WTC11 (cell line): Measurements from ENCODE around the gene NCSTN. TPM values are rescaled to one million over a fixed set of nuclear protein-coding genes. Genes with fewer than 3 reads are reported as not detected.

Experiments
- ATAC-seq: fragments of 200-7000 bp; cut with Tn5 transposase; 2 replicates; pipeline ENCODE4 v1.10.0; 2021; ENCODE audit warnings: mild to moderate bottlenecking, moderate library complexity
- CTCF ChIA-PET: fragments of 300-600 bp; sonication (Branson Sonifier 250); formaldehyde crosslinking; loops from one replicate; lab custom pipeline; 2021; ENCODE audit warnings: antibody characterized with exemption; lab: Charles Lee
- POLR2A ChIA-PET: fragments of 350-600 bp; sonication (Branson Sonifier 250); formaldehyde crosslinking; loops from one replicate; lab custom pipeline; 2021; ENCODE audit warnings: antibody characterized with exemption; lab: Charles Lee
- DNase-seq: peaks from one replicate; pipeline ENCODE4 v3.0.0; 2021; ENCODE audit warnings: low spot score
- H3K27ac Mint-ChIP-seq: 2 replicates; pipeline ENCODE4 v1.8.0; 2021; ENCODE audit warnings: mixed read lengths
- H3K27me3 Mint-ChIP-seq: 2 replicates; pipeline ENCODE4 v1.8.0; 2021; ENCODE audit warnings: low read depth, mild to moderate bottlenecking, moderate library complexity, mixed read lengths
- H3K36me3 Mint-ChIP-seq: 2 replicates; pipeline ENCODE4 v1.8.0; 2021; ENCODE audit warnings: mixed read lengths
- H3K4me1 Mint-ChIP-seq: 2 replicates; pipeline ENCODE4 v1.8.0; 2022; ENCODE audit warnings: mixed read lengths
- H3K4me3 Mint-ChIP-seq: 2 replicates; pipeline ENCODE4 v1.8.0; 2021; ENCODE audit warnings: mild to moderate bottlenecking, moderate library complexity, mixed read lengths
- H3K9me3 Mint-ChIP-seq: 2 replicates; pipeline ENCODE4 v1.8.0; 2021; ENCODE audit warnings: mixed read lengths
- CREM ChIP-seq: sonication (generic); formaldehyde crosslinking; IDR thresholded peaks from 2 replicates; pipeline ENCODE4 v1.8.1; 2022; ENCODE audit warnings: mild to moderate bottlenecking, missing genetic modification reagents, moderate library complexity
- ETV6 ChIP-seq: sonication (generic); formaldehyde crosslinking; IDR thresholded peaks from 2 replicates; pipeline ENCODE4 v1.8.1; 2022; ENCODE audit warnings: mild to moderate bottlenecking, missing genetic modification reagents
- FOXP1 ChIP-seq: sonication (generic); formaldehyde crosslinking; IDR thresholded peaks from 2 replicates; pipeline ENCODE4 v1.8.0; 2022; ENCODE audit warnings: missing genetic modification reagents, mild to moderate bottlenecking, moderate library complexity, borderline replicate concordance
- GABPB1 ChIP-seq: sonication (generic); formaldehyde crosslinking; IDR thresholded peaks from 2 replicates; pipeline ENCODE4 v1.8.1; 2023; ENCODE audit warnings: mild to moderate bottlenecking, missing genetic modification reagents
- GTF2I ChIP-seq: fragments of 250-450 bp; sonication (Bioruptor Pico); conservative IDR thresholded peaks from 2 replicates; pipeline ENCODE4 v1.4.0; 2021; ENCODE audit warnings: mild to moderate bottlenecking
- HMGA2 ChIP-seq: fragments of 250-450 bp; sonication (Bioruptor Pico); IDR thresholded peaks from 2 replicates; pipeline ENCODE4 v1.4.0; 2021; ENCODE audit warnings: mild to moderate bottlenecking, moderate library complexity
- IRF2 ChIP-seq: sonication (generic); formaldehyde crosslinking; IDR thresholded peaks from 2 replicates; pipeline ENCODE4 v1.8.0; 2022; ENCODE audit warnings: low read depth, missing genetic modification reagents, borderline replicate concordance
- KAT7 ChIP-seq: sonication (generic); formaldehyde crosslinking; IDR thresholded peaks from 2 replicates; pipeline ENCODE4 v1.8.1; 2023; ENCODE audit warnings: missing genetic modification reagents, mild to moderate bottlenecking, borderline replicate concordance
- MYBL2 ChIP-seq: sonication (generic); formaldehyde crosslinking; IDR thresholded peaks from 2 replicates; pipeline ENCODE4 v1.8.1; 2023; ENCODE audit warnings: mild to moderate bottlenecking, moderate library complexity, missing genetic modification reagents
- NFE2L1 ChIP-seq: sonication (generic); formaldehyde crosslinking; IDR thresholded peaks from 2 replicates; pipeline ENCODE4 v1.8.1; 2023; ENCODE audit warnings: missing genetic modification reagents
- NFYB ChIP-seq: sonication (generic); formaldehyde crosslinking; conservative IDR thresholded peaks from 2 replicates; pipeline ENCODE4 v1.8.0; 2022; ENCODE audit warnings: low read depth, missing genetic modification reagents
- NR2C2 ChIP-seq: sonication (generic); formaldehyde crosslinking; IDR thresholded peaks from 2 replicates; pipeline ENCODE4 v1.8.0; 2022; ENCODE audit warnings: mild to moderate bottlenecking, missing genetic modification reagents
- OVOL2 ChIP-seq: fragments of 250-450 bp; sonication (Bioruptor Pico); IDR thresholded peaks from 2 replicates; pipeline ENCODE4 v1.9.0; 2021; ENCODE audit warnings: mild to moderate bottlenecking, borderline replicate concordance
- SP1 ChIP-seq: sonication (generic); formaldehyde crosslinking; conservative IDR thresholded peaks from 2 replicates; pipeline ENCODE4 v1.8.1; 2022; ENCODE audit warnings: missing genetic modification reagents
- TCF7 ChIP-seq: sonication (generic); formaldehyde crosslinking; IDR thresholded peaks from 2 replicates; pipeline ENCODE4 v1.8.0; 2022; ENCODE audit warnings: mild to moderate bottlenecking, low read depth, missing genetic modification reagents, moderate library complexity
- ZBTB21 ChIP-seq: sonication (generic); formaldehyde crosslinking; IDR thresholded peaks from 2 replicates; pipeline ENCODE4 v1.8.1; 2023; ENCODE audit warnings: mild to moderate bottlenecking, missing genetic modification reagents, borderline replicate concordance
- ZNF219 ChIP-seq: sonication (generic); formaldehyde crosslinking; IDR thresholded peaks from 2 replicates; pipeline ENCODE4 v1.8.0; 2023; ENCODE audit warnings: missing genetic modification reagents, mild to moderate bottlenecking, borderline replicate concordance
- ZNF423 ChIP-seq: fragments of 250-450 bp; sonication (Bioruptor Pico); IDR thresholded peaks from 2 replicates; pipeline ENCODE4 v2.1.2; 2022; ENCODE audit warnings: mild to moderate bottlenecking, moderate library complexity
- total RNA-seq: library from RNA; stranded (reverse); gene quantifications from 3 replicates; pipeline ENCODE4 v1.2.3, GENCODE V29; 2021
- TF ChIP-seq, protein P1 (sequence below): sonication (generic); formaldehyde crosslinking; conservative IDR thresholded peaks from 2 replicates; pipeline ENCODE4 v1.8.1; 2023; ENCODE audit warnings: mild to moderate bottlenecking, low read depth, missing genetic modification reagents, moderate library complexity
- TF ChIP-seq, protein P2 (sequence below): sonication (generic); formaldehyde crosslinking; IDR thresholded peaks from 2 replicates; pipeline ENCODE4 v1.8.1; 2023; ENCODE audit warnings: mild to moderate bottlenecking, moderate library complexity, missing genetic modification reagents
- TF ChIP-seq, protein P3 (sequence below): sonication (generic); formaldehyde crosslinking; IDR thresholded peaks from 2 replicates; pipeline ENCODE4 v1.8.0; 2022; ENCODE audit warnings: mild to moderate bottlenecking, missing genetic modification reagents
- TF ChIP-seq, protein P4 (sequence below): sonication (generic); formaldehyde crosslinking; IDR thresholded peaks from 2 replicates; pipeline ENCODE4 v1.8.1; 2023; ENCODE audit warnings: mild to moderate bottlenecking, missing genetic modification reagents
- TF ChIP-seq, protein P5 (sequence below): fragments of 250-450 bp; sonication (Bioruptor Pico); IDR thresholded peaks from 2 replicates; pipeline ENCODE4 v1.9.0; 2021; ENCODE audit warnings: mild to moderate bottlenecking, borderline replicate concordance

Gene NCSTN
- total RNA-seq, 1 experiment from 2014 or later = 72.7 TPM

DNA sequence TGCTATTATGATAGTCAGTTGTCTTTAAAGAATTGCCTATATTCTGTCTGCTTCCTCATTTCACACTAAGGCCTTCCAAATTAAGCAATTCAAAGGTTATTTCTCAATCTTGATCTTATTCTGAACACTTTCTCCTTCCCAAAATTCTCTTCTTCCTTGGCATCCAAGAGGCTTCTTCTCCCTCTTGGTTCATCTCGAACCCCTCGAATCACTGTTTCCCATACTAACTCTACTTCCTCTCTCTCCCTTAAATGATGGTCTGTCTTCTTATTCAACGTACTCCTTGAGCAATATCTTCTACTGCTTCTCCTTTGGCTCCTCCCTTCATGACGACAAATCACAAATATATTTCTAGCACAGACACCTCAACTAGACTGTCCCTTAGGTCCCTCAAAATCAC, 4.6 kb upstream of the NCSTN start:
- H3K36me3 Mint-ChIP-seq = peaks cover 46% of the 10 kb centered on the region
- no peak for ATAC-seq
- H3K9me3 Mint-ChIP-seq = no peaks in the 10 kb centered on the region
- H3K27ac Mint-ChIP-seq = no peak overlapping the region
- CTCF ChIA-PET = interaction anchor here (1.1 kb wide), 1 partner anchor 37 kb away, joined by 3 read pairs; no protein-coding TSS in a partner anchor
- H3K4me1 Mint-ChIP-seq = peaks cover 18% of the 10 kb centered on the region
- TF ChIP-seq NR2C2 = no peak
- TF ChIP-seq, protein P1, sequence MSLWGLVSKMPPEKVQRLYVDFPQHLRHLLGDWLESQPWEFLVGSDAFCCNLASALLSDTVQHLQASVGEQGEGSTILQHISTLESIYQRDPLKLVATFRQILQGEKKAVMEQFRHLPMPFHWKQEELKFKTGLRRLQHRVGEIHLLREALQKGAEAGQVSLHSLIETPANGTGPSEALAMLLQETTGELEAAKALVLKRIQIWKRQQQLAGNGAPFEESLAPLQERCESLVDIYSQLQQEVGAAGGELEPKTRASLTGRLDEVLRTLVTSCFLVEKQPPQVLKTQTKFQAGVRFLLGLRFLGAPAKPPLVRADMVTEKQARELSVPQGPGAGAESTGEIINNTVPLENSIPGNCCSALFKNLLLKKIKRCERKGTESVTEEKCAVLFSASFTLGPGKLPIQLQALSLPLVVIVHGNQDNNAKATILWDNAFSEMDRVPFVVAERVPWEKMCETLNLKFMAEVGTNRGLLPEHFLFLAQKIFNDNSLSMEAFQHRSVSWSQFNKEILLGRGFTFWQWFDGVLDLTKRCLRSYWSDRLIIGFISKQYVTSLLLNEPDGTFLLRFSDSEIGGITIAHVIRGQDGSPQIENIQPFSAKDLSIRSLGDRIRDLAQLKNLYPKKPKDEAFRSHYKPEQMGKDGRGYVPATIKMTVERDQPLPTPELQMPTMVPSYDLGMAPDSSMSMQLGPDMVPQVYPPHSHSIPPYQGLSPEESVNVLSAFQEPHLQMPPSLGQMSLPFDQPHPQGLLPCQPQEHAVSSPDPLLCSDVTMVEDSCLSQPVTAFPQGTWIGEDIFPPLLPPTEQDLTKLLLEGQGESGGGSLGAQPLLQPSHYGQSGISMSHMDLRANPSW (CRISPR knock-in tag) = no peak
- TF ChIP-seq ZNF423 (CRISPR knock-in tag) = no peak
- no peak for TF ChIP-seq NFE2L1 (CRISPR knock-in tag)
- TF ChIP-seq FOXP1 (CRISPR knock-in tag) = no peak
- no peak for TF ChIP-seq GTF2I (CRISPR knock-in tag)
- TF ChIP-seq HMGA2 (CRISPR knock-in tag) = no peak
- no peak for TF ChIP-seq ETV6 (CRISPR knock-in tag)
- TF ChIP-seq IRF2 (CRISPR knock-in tag) = no peak
- no peak for TF ChIP-seq ZBTB21 (CRISPR knock-in tag)
- TF ChIP-seq, all 79 proteins: peak for 0
- POLR2A ChIA-PET = no interaction called here
- no peak overlapping the region for H3K4me3 Mint-ChIP-seq
- no peaks in the 10 kb centered on the region for H3K27me3 Mint-ChIP-seq
- DNase-seq = no peak

DNA sequence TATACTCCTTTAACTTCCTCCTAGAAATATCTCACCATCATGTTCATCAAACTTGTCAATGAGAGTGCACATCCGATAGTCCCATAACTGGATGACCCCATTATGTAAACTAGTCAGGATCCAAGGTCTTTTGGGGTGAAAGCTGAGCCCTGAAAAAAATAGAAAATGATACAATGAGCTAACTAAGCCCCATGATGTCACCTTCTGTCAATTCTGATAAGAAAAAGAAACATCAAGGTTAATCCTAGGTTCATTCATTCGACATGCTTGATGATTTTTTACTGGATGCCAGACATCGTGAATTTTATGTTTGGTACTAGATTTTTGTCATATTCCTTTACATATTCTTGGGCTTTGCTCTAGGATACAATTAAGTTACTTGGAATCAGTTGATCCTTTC, 3.0 kb upstream of the NCSTN start:
- Mint-ChIP-seq H3K36me3 (peaks cover 42% of the 10 kb centered on the region), H3K27ac (no peak overlapping the region), H3K4me3 (no peak overlapping the region), H3K9me3 (no peaks in the 10 kb centered on the region), H3K4me1 (peaks cover 26% of the 10 kb centered on the region), H3K27me3 (no peaks in the 10 kb centered on the region)
- no peak for TF ChIP-seq FOXP1 (CRISPR knock-in tag)
- TF ChIP-seq KAT7 (CRISPR knock-in tag) = no peak
- TF ChIP-seq, protein P2, sequence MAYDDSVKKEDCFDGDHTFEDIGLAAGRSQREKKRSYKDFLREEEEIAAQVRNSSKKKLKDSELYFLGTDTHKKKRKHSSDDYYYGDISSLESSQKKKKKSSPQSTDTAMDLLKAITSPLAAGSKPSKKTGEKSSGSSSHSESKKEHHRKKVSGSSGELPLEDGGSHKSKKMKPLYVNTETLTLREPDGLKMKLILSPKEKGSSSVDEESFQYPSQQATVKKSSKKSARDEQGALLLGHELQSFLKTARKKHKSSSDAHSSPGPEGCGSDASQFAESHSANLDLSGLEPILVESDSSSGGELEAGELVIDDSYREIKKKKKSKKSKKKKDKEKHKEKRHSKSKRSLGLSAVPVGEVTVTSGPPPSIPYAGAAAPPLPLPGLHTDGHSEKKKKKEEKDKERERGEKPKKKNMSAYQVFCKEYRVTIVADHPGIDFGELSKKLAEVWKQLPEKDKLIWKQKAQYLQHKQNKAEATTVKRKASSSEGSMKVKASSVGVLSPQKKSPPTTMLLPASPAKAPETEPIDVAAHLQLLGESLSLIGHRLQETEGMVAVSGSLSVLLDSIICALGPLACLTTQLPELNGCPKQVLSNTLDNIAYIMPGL (CRISPR knock-in tag) = no peak
- TF ChIP-seq IRF2 (CRISPR knock-in tag) = no peak
- TF ChIP-seq MYBL2 (CRISPR knock-in tag) = no peak
- no peak for TF ChIP-seq CREM (CRISPR knock-in tag)
- TF ChIP-seq GABPB1 (CRISPR knock-in tag) = no peak
- no peak for TF ChIP-seq OVOL2 (CRISPR knock-in tag)
- TF ChIP-seq ZNF219 = no peak
- TF ChIP-seq, protein P3, sequence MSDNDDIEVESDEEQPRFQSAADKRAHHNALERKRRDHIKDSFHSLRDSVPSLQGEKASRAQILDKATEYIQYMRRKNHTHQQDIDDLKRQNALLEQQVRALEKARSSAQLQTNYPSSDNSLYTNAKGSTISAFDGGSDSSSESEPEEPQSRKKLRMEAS = no peak
- TF ChIP-seq, protein P4, sequence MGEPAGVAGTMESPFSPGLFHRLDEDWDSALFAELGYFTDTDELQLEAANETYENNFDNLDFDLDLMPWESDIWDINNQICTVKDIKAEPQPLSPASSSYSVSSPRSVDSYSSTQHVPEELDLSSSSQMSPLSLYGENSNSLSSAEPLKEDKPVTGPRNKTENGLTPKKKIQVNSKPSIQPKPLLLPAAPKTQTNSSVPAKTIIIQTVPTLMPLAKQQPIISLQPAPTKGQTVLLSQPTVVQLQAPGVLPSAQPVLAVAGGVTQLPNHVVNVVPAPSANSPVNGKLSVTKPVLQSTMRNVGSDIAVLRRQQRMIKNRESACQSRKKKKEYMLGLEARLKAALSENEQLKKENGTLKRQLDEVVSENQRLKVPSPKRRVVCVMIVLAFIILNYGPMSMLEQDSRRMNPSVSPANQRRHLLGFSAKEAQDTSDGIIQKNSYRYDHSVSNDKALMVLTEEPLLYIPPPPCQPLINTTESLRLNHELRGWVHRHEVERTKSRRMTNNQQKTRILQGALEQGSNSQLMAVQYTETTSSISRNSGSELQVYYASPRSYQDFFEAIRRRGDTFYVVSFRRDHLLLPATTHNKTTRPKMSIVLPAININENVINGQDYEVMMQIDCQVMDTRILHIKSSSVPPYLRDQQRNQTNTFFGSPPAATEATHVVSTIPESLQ (CRISPR knock-in tag) = no peak
- no peak for TF ChIP-seq SP1
- TF ChIP-seq NFYB (CRISPR knock-in tag) = no peak
- TF ChIP-seq, protein P5, sequence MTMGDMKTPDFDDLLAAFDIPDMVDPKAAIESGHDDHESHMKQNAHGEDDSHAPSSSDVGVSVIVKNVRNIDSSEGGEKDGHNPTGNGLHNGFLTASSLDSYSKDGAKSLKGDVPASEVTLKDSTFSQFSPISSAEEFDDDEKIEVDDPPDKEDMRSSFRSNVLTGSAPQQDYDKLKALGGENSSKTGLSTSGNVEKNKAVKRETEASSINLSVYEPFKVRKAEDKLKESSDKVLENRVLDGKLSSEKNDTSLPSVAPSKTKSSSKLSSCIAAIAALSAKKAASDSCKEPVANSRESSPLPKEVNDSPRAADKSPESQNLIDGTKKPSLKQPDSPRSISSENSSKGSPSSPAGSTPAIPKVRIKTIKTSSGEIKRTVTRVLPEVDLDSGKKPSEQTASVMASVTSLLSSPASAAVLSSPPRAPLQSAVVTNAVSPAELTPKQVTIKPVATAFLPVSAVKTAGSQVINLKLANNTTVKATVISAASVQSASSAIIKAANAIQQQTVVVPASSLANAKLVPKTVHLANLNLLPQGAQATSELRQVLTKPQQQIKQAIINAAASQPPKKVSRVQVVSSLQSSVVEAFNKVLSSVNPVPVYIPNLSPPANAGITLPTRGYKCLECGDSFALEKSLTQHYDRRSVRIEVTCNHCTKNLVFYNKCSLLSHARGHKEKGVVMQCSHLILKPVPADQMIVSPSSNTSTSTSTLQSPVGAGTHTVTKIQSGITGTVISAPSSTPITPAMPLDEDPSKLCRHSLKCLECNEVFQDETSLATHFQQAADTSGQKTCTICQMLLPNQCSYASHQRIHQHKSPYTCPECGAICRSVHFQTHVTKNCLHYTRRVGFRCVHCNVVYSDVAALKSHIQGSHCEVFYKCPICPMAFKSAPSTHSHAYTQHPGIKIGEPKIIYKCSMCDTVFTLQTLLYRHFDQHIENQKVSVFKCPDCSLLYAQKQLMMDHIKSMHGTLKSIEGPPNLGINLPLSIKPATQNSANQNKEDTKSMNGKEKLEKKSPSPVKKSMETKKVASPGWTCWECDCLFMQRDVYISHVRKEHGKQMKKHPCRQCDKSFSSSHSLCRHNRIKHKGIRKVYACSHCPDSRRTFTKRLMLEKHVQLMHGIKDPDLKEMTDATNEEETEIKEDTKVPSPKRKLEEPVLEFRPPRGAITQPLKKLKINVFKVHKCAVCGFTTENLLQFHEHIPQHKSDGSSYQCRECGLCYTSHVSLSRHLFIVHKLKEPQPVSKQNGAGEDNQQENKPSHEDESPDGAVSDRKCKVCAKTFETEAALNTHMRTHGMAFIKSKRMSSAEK (CRISPR knock-in tag) = no peak
- no peak for TF ChIP-seq TCF7
- ATAC-seq = no peak
- DNase-seq = no peak
- CTCF ChIA-PET = no interaction called here
- POLR2A ChIA-PET = no interaction called here
